Measurements from ENCODE around the gene MR1.

Gene MR1

DNA sequence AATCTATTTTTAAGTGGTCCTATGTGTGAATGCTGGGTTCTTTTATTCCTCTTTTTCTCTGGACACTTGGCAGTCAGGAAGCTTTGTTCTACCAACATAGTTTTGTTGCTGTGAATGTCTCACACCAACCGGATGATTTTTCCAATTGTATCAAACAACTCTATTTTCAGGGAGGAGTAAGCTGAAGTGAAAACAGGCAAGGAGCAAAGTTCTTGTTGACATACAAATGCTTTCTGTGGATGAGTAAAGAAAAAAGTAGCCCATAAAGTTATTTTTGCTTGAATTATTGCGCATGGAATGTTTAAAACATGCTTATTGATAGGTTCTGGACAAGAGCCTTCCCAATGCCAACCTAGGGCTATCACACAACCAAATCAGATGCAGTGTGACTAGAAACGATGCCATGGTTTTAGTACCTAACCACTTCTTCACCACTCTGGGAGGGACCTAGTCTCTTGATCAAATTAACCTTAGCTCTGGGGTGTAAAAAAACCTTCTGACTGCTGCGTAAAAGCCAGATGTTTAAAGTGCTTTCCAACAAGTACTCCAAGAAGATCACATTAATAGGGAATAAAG, 59.2 kb downstream of the MR1 start:
- no peak for DNase-seq

DNA sequence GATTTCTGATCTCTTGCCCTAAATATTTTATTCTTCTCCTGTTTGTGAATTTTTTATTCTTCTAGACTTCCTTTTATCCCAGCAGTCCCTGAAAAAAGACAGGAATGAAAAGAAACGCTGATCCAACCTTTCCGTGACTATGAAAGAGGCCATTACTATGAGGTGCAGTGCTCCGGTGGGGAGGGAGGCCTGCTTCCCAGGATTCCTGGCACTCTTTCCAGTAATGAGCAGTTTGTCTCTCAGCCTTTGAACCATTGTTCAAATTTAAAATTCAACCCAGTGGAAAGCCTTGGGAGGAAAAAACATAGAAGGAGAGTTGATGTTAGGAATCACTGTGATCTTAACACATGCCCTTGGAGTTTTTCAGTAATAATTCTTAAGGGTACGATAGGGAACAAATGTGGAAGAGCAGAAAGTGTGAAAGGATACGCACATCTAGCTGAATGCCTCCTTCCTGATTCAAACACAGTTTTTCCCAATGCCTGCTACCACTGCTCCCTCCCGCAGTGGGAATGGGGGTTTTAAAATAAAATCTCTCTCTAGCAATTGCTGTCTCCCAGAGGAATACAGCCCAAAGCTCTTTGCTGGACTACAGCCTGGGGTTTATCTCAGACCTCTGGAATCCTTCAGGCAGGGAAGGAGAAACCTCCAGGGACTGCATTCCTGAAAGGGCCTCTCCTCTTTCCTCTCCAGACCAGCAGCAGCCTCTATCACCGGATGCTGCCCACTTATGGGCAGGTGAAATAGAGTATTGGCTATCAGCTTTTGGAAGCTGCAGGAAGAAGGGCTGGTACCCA, 60.8 kb downstream of the MR1 start:
- DNase-seq: no peak

DNA sequence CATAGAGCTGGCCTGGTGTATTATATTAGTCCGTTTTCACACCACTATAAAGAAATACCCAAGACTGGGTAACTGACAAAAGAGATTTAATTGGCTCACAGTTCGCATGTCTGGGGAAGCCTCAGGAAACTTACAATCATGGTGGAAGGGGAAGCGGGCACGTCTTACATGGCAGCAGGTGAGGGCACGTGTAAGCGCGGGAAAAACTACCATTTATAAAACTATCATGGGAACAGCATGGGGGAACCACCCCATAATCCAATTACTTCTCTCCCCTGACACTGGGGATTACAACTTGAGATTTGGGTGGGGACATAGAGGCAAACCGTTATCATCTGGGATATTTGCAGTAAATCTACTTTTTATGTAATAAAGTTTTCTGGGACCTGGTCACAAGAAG, 61.5 kb downstream of the MR1 start:
- no peak for DNase-seq

DNA sequence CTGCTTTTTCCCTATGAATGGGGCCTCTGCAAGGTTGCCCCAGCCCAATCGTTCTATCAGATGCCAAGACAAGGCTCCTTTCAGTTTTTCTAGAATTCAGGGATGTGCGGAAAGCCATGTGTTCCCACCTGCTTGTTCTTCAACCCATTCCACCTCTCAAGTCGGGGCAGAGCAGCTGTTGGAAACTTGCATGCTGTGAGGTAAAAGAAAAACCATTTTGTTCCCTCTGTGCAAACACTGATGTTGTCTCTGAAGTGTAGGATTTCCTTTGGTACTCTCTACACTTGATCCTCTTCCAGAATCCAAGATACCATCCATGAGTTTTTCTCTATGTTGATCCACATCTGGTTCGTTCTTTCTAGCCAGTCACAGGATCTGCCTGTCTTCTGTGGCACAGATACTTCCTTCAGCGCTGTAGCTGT, 62.0 kb downstream of the MR1 start:
- DNase-seq: no peak

DNA sequence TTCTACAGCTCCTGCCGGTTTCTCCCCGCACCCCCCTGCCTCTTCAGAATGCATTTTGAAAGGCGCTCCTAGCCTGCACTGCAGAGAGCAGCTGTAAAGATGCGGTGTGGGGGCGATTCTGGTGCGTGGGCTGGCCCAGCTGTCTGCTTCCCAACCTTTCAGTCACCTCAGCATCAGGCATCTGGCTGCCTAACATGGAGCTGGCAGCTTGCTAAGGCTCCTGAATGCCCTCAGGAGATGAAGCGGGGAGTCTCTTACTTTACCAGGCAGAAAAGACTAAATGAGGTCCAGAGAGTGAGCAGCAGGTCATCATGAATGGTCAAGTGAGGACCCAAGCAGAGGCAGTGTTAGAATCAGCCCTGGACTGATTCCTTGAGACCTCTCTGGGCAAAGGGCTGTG, 63.5 kb downstream of the MR1 start:
- no peak for DNase-seq

DNA sequence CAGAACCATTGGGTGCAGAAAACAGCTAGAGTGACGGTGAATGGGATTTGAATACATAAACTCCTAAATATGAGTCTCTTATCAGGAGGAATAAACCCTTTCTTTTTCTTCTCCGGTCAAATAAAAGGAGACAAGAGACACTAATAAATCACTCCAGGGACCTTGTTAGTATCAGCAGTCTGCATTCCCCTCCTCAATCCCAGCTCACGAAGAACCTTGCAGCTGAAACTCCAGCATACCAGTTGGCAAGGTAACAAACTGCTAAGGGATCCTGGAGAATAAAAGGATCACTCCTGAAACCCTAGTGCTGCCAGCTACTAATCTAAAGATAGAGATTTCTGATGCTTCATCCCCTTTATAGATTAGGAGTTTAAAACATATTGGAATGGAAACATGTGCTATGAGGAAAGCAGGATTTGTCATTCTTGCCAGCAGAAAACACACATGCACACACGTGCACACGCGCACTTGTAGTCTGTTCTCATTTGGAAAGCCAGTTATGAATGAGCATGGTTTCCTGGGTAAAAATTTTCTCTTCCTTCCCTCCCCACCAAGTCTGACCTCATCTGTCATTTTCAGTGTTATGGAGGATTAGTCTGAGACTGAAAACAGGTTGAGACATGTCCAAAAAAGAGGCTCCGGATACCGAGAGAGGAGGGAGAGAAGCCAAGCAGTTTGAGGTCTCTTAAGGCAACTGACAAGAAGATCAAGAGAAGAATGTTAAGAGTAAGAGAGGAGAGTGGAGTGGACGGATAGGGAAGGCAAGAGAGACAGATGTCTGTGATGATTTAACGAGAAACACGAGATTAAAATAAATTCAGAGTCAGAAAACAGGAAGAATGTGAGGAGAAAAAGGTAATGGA, 65.6 kb downstream of the MR1 start:
- no peak for DNase-seq

DNA sequence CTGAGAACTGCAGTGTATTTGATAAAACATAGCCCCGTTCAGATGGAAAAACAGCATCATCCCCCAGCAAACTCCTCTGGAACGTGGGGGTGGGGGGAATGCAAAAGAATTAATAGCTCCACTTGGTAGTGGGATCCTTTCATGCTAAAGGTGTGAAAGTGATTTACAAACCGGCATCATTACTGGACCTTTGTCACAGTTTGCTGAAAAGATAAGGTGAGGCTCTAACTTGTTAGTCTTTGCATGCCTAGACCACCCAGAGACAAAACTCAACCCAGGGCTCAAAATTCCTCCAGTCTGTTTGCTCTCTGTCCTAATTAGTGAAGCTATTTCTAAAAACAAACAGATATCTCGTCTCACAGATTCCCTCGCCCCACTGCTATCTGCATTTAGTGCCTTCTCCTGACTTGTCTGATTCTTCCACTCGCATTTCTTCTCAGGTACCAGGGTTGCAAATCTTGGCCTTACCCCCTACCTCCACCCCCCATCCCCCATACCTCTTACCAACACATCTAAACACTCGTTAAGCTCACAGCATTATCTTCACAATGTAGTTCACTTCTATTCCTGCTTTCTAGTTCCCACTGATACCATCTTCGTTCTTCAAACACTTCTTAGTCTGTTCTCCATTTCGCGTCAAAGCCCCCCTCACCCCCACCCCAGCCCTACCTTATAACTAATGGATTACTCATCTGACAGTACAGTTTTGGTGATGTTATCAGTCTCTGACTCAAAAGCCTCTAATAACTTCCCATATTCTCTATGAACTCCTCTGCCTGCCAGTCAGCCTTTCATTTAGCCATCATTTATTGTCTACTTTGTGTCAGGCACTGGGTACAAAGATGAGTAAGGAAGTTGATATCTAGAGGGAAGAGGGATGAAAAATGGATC, 66.5 kb downstream of the MR1 start:
- DNase-seq: no peak

DNA sequence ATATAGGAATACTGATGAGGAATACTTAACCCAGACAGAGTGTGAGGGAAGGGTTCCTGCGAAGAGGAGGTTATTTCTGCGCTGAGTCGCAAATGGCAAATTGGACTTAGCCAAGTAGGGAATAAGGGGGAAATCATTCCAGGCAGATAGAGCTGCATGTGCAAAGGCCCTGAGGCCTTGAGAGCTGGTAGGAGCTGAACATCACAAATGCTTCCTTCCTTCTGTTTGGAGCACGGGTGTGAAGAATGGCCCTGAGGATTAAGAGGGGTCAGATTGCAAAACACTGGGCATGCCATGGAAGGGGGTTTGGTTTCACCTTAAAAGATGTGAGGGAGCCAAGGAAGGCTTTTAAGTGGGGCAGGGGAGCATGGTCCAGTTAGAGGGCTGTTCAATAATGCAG, 67.2 kb downstream of the MR1 start:
- no peak for DNase-seq

DNA sequence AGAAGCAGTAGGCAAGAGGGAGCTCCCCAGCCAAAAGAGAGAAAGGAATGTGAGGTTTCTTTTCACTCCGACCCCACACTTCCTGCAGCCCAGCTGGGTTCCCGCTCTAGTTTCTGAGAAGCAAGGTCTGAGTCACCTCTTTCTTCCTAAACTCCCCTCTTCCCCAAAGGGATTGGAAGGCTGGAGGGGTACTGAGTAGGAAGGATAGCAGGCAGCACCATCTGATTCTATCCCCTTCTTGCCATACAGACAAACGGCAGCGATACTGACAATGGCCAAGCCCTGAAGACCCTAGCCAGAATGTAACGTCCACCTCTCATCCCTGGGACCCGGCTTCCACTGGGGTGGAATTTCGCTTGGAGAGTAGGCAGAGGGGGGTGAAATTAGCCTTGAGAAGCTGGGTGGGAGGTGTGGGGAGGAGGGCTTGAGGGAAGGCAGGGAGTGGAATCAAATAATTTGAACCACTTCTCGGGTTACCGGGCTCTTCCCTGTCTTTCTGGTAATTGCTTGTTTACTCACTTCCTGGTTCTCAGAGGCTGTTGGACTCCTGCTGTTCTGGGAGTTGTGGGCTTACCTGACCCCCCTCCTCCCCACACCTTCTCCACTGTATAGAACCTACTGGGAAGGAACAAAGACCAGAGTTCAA, 67.9 kb downstream of the MR1 start:
- DNase-seq: no peak

DNA sequence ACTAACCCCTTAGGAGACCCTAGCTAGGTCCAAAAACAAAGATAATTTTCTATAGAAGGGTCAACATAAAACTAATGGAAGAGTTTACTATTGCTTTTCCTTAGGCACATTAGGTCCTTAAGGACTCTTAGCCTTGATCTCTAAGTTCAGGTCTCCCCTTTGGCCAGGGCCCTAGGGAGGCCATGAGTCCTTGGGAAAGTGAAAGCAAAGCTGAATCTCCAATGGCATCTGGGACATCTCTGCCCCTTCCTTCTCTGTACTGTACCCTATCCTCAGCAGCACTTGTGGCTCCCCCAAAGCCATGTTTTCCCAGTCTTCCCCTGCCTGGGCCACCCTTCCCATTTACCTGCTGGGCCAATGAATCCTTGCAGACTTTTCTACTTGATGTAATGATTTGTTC, 69.1 kb downstream of the MR1 start:
- no peak for DNase-seq

DNA sequence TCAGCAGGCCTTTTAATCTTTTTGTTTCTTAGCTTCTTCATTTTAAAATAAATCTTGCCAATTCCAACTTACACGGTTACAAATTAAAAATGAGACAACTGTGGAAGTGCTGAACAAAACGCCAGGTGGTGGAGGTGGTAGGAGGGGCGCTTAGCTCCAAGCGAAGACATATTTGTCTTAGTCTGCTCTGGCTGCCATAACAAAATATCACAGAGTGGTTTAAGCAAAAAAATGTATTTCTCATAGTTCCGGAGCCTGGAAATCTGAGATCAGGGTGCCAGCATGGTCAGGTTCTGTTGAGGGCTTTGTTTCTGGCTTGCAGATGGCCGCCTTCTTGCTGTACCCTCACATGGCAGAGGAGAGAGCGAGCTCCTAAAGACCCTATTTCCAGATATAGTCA, 69.6 kb downstream of the MR1 start:
- DNase-seq: no peak

DNA sequence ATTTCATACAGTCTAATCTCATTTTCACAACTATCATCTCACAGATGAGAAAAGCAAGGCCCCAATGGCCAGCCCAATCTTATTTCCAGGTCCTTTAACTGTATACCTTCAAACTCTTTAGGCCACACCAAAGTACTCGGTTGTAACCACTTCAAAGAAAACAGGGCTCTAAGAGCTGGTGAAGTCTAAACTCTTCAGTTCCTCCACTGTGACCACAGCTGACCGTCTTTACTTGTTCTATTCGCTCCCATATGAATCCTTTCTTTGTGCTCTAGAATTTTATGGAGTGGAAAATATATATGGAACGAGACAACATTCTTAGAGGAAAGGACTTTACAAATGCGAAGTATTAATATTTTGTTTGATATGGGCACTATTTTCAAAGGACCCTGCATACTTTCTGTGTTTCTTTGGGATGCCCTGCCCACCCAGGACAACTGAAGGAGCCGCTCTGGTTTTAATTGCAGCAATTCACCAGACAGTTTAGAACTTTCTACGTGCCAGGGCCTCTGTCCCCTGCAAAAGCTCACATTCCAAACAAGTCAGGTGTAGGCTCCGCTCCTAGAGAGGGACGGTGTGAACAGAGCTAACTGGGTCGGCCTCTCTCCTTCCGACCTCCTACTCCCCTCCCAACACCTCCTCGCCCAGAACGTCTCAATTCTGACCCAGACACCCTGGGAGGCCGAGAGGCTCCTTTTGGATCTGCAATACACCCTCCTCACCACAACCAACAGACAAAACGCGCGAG, 70.4 kb downstream of the MR1 start:
- no peak for DNase-seq

DNA sequence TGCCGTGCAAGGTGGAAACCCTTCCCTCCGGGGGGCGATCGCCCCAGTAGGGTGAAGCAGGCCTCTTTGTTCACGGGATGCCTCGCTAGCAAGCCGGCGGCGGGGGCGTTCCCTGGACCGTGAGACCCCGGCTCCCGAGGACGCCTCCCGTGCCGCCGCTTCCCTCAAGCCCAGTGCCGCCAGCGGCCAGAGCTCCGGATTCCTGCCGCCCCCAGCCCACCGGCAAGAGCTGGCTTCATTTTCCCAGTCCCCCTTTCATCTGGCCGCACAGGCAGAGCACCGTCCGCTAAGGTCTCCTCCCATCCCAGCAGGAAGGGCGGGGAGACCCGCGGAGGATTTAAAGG, 71.0 kb downstream of the MR1 start:
- peak; percentile 57 for DNase-seq

DNA sequence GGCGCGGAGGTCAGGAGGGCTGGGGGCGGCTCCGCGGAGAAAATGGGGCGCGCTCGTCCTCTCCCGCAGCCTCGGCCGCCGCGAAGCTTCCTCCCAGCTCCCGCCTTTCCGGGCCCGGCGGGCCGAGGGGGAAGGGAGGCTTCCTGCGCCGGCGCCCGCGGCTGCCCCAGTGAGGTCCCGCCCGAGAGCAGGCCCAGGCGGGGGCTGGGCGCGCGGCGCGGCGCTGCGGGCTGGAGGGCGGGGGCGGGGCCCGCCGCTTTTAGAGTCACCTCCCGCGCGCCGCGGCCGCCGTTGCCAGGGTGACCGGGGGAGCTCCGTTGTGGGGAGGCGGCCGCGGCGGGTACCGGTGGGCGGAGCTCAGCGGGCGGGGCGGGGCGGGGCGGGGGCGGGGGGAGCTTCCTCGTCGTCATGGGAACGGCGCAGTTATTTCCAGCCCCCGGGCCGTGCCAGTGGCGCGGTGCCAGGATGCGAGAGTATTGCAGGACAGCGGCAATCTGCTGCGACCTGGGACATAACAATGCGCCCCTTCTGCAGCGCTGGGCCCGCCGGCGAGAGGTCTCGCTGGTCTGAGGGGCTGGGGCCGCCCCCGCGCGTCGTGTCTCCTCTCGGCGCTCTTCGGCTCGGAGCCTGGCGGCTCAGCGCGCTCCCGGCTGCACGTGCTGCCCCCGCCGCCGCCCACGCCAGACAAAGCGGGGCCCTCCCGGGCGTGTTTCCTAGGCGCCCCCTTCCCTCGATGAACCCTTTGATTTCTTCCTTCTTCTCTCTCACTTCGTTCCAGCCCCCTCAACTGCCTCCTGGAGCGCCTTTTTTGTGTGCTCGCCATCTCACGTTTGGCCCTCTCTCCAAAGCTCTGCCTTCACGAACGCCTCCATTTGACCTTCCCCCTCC, 71.6 kb downstream of the MR1 start:
- peak; percentile 94 for DNase-seq

DNA sequence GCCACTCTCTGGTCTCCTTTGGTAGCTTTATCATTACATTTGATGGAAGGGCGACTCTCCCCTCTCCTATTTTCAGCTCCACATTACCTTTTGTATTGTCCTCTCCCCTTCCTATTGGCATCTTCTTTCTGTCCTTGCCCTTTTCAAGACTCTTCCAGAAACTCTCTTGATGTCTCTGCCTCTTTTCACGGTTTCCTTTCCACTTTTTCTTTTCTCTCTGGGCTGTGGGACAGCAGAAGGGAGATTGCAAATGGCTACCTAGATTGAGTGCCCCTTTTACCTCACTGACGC, 72.2 kb downstream of the MR1 start:
- no peak for DNase-seq

DNA sequence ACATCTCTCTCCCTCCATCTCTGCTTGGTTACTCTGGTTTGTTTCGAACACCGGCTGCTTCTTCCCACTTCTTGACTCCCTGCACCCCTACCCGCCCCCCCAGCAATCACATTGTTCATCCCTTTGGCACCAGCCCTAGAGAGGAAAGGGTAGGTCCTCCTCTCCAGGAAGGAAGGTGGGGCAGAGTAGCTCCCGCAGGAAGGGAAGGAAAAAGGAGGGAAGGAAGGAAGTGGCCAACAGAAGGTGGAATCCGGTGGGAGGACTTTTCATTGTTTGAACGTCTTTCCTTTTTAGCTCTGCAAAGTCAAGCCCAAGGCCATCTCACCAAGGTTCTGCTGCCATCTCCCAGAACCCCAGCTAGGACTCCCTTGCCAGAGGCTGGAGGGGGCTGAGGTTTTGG, 72.7 kb downstream of the MR1 start:
- DNase-seq: no peak

DNA sequence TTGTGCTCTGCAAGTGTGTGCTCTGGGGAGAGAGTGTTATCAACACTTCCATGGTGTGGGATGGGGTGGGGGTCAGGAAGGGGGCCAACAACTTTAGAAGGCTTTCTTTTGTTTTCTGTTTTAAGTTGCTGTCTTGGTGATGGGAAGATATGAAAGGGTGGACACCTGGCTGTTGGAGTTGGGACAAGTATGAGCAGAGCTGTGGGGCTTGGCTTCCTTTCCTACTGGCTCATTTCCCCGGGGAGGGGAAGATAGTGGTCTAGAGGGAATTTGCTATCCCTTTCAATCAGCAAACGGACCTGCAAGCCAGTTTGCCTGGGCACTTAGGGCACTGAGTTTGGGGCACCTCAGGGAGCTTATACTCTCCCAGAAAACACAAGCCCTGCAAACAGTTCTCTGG, 73.9 kb downstream of the MR1 start:
- DNase-seq: no peak

DNA sequence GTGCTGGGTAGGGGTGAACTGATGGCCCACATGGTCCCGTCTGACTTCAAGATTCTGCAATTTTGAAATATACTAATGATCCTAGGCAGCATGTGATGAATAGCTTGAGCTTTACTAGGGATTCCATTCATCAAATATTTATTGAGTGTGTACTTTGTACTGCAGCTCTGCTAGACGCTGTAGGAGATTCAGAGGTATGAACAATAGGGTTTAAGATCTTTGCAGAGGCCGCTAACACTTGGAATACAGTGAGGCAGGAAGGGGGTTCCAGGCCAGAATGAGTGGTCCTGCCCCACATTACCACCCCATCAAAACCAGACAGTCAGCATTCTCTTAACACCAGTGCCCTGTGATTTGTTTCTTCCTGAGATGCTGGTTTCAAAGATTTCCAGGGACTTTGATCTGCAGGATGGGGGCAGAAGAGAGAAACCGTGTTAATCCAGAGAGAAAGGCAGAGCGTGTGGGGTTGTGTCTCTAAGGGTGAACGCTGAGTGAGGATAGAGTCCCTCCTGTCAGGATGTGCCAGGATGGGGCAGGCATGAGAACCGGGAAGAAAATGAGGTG, 74.6 kb downstream of the MR1 start:
- DNase-seq: no peak

DNA sequence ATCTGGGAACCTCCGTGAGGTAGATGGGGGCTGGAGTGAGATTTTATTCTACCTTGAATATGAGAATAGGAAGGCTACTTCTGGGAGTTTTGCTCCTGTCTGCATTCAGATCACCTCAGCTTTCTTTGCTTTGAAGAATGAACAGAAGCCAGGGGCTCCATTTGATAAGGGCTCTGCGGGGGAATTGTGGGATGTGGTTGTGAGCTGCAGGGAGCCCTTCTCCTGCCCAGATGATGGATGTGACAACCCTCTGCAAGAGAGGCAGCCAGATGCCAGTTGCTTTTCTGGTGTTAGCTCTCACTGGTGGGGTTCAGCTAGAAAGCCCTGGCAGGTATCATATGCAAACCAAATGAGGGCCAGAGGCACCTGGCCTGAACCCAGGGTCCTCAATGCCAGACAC, 76.2 kb downstream of the MR1 start:
- no peak for DNase-seq
